IPS DF 6.9 (cell line): Measurements from ENCODE around the gene EMC10.
A peak's percentile ranks its signal among the peaks of the same experiment; 100 is the strongest.
"Not testable (repeated sequence)": the region's sequence is repeated elsewhere in the genome, so short reads cannot be mapped to it uniquely, and the experiment has no call there.

Source experiments
- DNase-seq: peaks from one replicate; pipeline ENCODE4 v3.0.0-alpha.2; 2013; ENCODE audit warnings: low read depth, low spot score
- H3K27ac ChIP-seq: one replicate; pipeline ENCODE4 v1.5.1; 2013; ENCODE audit warnings: low read length, control low read depth
- H3K27me3 ChIP-seq: 2 replicates; pipeline ENCODE4 v1.6.1; 2013; ENCODE audit warnings: mild to moderate bottlenecking, low read length; ENCODE audit not compliant: control insufficient read depth, insufficient read depth
- H3K36me3 ChIP-seq: 2 replicates; pipeline ENCODE4 v1.6.1; 2013; ENCODE audit warnings: low read length; ENCODE audit not compliant: control insufficient read depth, insufficient read depth
- H3K4me1 ChIP-seq: 2 replicates; pipeline ENCODE4 v1.6.1; 2013; ENCODE audit warnings: low read length; ENCODE audit not compliant: control insufficient read depth, insufficient read depth
- H3K4me3 ChIP-seq: 2 replicates; pipeline ENCODE4 v1.5.1; 2013; ENCODE audit warnings: mild to moderate bottlenecking, low read length
- H3K9me3 ChIP-seq: 2 replicates; pipeline ENCODE4 v1.6.1; 2013; ENCODE audit warnings: low read length, inconsistent platforms; ENCODE audit not compliant: control insufficient read depth, insufficient read depth
- WGBS: extraction: QIAGEN DNeasy Blood & Tissue Kit; methylation state at CpG from one replicate; pipeline ENCODE4 v1.1.7; 2013; ENCODE audit warnings: mixed read lengths, missing lambda C conversion rate; ENCODE audit not compliant: insufficient read length, insufficient coverage; 5-methylcytosine and 5-hydroxymethylcytosine counted together

EMC10 gene

GRCh38 chr19:50528052-50528451 lies 51.7 kb downstream of the EMC10 start:
- H3K27ac ChIP-seq, H3K36me3 ChIP-seq, H3K4me1 ChIP-seq, DNase-seq, H3K4me3 ChIP-seq, H3K27me3 ChIP-seq: not testable (repeated sequence)
- no CpG with 5 or more reads among the region's 3 CpGs for WGBS
- H3K9me3 ChIP-seq, result peaks cover 25% of the 10 kb centered on the region

- Histone ChIP-seq H3K9me3 (peaks cover 31% of the 10 kb centered on the region), H3K4me1 (no peaks in the 10 kb centered on the region), H3K36me3 (no peaks in the 10 kb centered on the region), H3K27ac (no peak overlapping the region), H3K4me3 (no peak overlapping the region), H3K27me3 (no peaks in the 10 kb centered on the region)
- no peak for DNase-seq
- WGBS, result no CpG with 5 or more reads among the region's 14 CpGs
Observed at GRCh38 chr19:50531171-50531612, 54.9 kb downstream of the EMC10 start.

GRCh38 chr19:50532952-50533351 lies 56.6 kb downstream of the EMC10 start:
- no peak for DNase-seq
- WGBS, result no CpG with 5 or more reads among the region's 4 CpGs

GRCh38 chr19:50534478-50534877 lies 58.2 kb downstream of the EMC10 start:
- no peak for DNase-seq
- no CpG with 5 or more reads among the region's 3 CpGs for WGBS
- H3K27ac ChIP-seq, result no peak overlapping the region
- H3K9me3 ChIP-seq, result peaks cover 30% of the 10 kb centered on the region
- no peaks in the 10 kb centered on the region for H3K27me3 ChIP-seq
- H3K4me3 ChIP-seq, result no peak overlapping the region
- H3K4me1 ChIP-seq, result no peaks in the 10 kb centered on the region
- H3K36me3 ChIP-seq, result no peaks in the 10 kb centered on the region

More at GRCh38 chr19:50532952-50533351, 56.6 kb downstream of the EMC10 start:
- Histone ChIP-seq H3K4me1 (no peaks in the 10 kb centered on the region), H3K9me3 (peaks cover 37% of the 10 kb centered on the region), H3K27ac (no peak overlapping the region), H3K27me3 (no peaks in the 10 kb centered on the region), H3K36me3 (no peaks in the 10 kb centered on the region), H3K4me3 (no peak overlapping the region)

GRCh38 chr19:50535672-50536187 lies 59.4 kb downstream of the EMC10 start:
- no CpG with 5 or more reads among the region's 11 CpGs for WGBS
- Histone ChIP-seq H3K4me1 (no peaks in the 10 kb centered on the region), H3K4me3 (no peak overlapping the region), H3K27me3 (no peaks in the 10 kb centered on the region), H3K27ac (no peak overlapping the region), H3K9me3 (peaks cover 24% of the 10 kb centered on the region), H3K36me3 (no peaks in the 10 kb centered on the region)
- DNase-seq, result no peak

- Histone ChIP-seq H3K27ac (no peak overlapping the region), H3K4me3 (no peak overlapping the region), H3K36me3 (no peaks in the 10 kb centered on the region), H3K27me3 (no peaks in the 10 kb centered on the region), H3K4me1 (no peaks in the 10 kb centered on the region), H3K9me3 (peaks cover 21% of the 10 kb centered on the region)
- no CpG with 5 or more reads among the region's 16 CpGs for WGBS
- DNase-seq, result no peak
Observed at GRCh38 chr19:50536662-50537305, 60.5 kb downstream of the EMC10 start.

- H3K4me3 ChIP-seq, result no peak overlapping the region
- H3K9me3 ChIP-seq, result peaks cover 24% of the 10 kb centered on the region
- no peak for DNase-seq
- H3K36me3 ChIP-seq, result no peaks in the 10 kb centered on the region
- H3K27ac ChIP-seq, result no peak overlapping the region
- no peaks in the 10 kb centered on the region for H3K4me1 ChIP-seq
- no peaks in the 10 kb centered on the region for H3K27me3 ChIP-seq
- WGBS, result no CpG with 5 or more reads among the region's 18 CpGs
Observed at GRCh38 chr19:50537306-50537685, 61.0 kb downstream of the EMC10 start.

GRCh38 chr19:50537769-50538230 lies 61.5 kb downstream of the EMC10 start:
- peak; percentile 35 for DNase-seq
- no peaks in the 10 kb centered on the region for H3K36me3 ChIP-seq
- WGBS, result no CpG with 5 or more reads among the region's 15 CpGs
- H3K27me3 ChIP-seq, result no peaks in the 10 kb centered on the region
- no peak overlapping the region for H3K4me3 ChIP-seq
- H3K4me1 ChIP-seq, result no peaks in the 10 kb centered on the region
- H3K9me3 ChIP-seq, result peaks cover 22% of the 10 kb centered on the region
- no peak overlapping the region for H3K27ac ChIP-seq
